Mucosa of gallbladder (tissue), 1 donor: ENCODE data around the gene DCUN1D1. TPM values are rescaled to one million over a fixed set of nuclear protein-coding genes. Genes with fewer than 3 reads are reported as not detected.
A peak's percentile ranks its signal among the peaks of the same experiment; 100 is the strongest.
"Not testable (repeated sequence)": the region's sequence is repeated elsewhere in the genome, so short reads cannot be mapped to it uniquely, and the experiment has no call there.

Source experiments
- DNase-seq: peaks from one replicate; pipeline ENCODE4 v3.0.0-alpha.2; 2020; ENCODE audit warnings: low spot score
- total RNA-seq: library from RNA; stranded (reverse); gene quantifications from one replicate; pipeline ENCODE4 v1.2.1, GENCODE V29; 2021
- donor health status: DM: no; HTN: no; CAD: no.

DCUN1D1 gene
- 45.8 TPM for total RNA-seq

DNA sequence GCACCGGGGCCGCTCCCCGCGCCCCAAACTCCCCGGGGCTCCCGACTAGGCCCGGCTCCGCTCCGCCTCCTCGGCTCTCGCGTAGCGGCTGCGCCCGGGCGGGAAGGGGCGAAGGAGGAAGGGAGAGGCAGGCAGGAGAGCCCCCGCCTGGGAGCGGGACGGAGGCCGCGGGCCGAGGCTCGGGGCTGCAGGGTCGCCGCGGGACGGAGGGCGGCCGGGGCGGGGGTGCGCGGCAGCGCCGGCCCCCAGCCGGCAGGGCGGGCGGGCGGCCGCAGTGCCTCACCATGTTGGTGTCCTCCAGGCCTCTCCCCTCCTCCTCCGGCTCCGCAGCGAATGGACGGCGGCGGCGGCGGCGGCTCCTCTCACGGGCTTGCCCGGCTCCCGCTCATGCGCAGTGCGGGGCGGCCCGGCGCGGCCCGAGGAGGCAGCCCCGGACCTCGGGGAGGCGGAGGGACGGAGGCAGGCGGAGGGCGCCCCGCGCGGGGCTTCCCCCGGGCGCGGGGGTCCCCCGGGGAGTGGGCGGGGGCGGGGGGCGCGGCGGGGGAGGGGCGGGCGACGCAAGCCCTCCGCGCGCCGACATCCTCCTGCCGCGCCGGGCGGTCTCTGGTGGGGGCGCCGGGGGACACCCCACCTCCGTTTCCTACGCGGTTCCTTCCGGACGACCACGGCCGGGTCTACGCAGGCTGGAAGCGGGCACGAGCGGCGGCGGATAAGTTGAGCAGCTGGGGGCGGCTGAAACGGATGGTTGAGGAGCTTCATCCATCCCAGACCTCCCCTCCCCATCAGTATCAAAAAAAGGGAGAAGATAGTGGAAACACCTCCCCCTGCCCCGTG lies at the start of gene DCUN1D1:
TSS of gene DCUN1D1 (minus strand) at position 335 of the 834 bp plus-strand sequence. CDS start at position 286, 49 bp downstream.
- peak; percentile 87 for DNase-seq

DNA sequence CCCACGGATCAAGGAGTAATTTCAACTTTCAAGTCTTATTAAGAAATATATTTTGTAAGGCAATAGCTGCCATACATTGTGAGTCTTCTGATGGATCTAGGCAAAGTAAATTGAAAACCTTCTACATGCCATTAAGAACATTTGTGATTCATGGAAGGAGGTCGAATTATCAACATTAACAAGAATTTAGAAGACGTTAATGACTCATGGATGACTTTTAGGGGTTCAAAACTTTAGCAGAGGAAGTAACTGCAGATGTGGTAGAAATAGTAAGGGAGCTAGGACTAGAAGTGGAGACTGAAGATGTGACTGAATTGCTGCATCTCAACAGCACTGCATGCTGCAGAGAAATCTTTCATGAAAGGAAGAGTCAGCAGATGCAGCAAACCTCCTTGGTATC lies 48.1 kb upstream of the DCUN1D1 start:
- DNase-seq, result no peak

- DNase-seq, result no peak
These were observed 46.9 kb upstream of the DCUN1D1 start for GRCh38 chr3:183027276-183027675.

- DNase-seq, result no peak
These were observed 42.7 kb upstream of the DCUN1D1 start for GRCh38 chr3:183022936-183023516.

DNA sequence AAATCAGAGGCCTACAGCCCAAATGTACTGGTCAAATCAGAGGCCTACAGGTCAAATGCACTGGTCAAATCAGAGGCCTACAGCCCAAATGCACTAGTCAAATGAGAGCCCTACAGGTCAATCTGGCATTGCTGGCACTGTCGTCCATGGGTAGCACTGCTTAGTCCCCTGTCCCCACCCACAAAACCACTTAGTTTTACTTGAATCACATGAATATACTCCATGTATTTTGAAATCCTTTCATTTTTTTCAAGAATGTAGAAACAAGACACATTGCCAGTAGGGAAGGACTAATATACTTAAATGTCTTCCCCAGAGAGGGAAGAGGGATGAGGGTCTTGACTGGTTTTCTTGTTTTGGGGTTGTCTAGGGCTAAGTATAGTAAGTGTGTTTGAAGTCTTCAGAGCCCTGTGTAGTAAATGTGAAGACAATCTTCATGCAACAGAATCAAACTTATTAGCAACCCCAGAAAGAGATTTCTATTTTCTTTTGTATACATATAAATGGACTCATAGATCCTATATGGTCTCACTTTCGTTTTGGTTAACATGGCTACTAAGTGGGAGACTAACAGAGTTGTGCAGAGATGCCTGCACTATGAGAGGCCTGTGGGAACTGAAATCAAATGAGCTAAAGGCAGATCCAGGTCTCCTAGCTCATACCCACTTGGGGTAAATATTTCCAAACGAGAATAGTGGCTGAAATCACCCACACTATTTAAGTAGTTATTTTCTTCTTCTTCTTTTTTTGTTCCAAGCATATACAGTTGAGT lies 38.3 kb upstream of the DCUN1D1 start:
- no peak for DNase-seq

DNA sequence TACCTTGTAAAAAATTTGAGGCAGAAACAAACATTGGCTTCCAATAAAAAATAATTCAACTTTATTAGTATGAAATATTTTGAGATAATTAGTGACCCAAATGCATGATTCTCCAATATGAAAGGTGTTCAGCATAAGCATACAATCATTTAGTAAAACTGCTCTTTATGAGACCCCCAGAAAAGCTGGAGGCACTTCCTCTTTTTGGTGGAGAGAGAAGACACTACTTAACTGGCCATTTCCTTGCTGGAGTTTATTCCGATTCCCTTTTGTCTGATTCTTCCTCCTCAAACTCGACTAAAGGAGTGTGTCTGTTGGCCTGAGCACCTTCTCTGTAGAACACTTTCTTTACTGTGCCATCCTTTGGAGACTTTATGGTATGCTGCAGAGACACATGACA lies 34.8 kb upstream of the DCUN1D1 start:
- DNase-seq, result no peak

- no peak for DNase-seq
These were observed 33.5 kb upstream of the DCUN1D1 start for GRCh38 chr3:183013856-183014255.

GRCh38 chr3:183013074-183013473 lies 32.7 kb upstream of the DCUN1D1 start:
- no peak for DNase-seq

DNA sequence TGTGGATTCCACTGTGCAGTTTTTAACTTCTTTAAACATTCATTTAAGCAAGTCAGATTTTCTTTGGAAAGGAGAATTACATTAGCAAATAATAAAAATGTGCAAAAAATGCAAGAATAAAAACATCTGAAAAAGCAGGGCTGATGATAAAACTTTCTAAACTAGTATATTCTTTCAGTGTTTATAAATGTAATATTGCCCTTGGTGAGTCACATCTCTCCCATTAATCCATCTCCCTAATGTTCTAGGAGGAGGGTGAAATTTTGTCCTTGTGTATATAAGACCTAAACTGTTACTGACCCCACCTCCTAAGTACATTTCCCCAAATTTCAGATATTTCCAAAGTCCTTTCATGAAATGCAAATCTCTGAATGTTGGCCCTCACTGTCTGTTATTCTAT lies 28.5 kb upstream of the DCUN1D1 start:
- no peak for DNase-seq

DNA sequence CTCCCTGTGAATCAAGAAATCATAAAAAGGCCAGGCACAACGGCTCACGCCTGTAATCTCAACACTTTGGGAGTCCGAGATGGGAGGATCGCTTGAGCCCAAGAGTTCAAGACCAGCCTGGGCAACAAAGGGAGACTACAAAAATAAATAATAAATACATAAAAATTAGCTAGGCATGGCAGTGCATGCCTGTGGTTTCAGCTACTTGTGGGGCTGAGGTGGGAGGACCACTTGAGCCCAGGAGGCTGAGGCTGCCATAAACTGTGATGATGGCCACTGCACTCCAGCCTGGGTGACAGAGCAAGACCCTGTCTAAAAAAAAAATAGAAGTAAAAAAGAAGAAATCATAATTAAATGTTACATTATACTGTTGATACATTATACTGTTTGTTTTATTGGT lies 28.0 kb upstream of the DCUN1D1 start:
- no peak for DNase-seq

DNA sequence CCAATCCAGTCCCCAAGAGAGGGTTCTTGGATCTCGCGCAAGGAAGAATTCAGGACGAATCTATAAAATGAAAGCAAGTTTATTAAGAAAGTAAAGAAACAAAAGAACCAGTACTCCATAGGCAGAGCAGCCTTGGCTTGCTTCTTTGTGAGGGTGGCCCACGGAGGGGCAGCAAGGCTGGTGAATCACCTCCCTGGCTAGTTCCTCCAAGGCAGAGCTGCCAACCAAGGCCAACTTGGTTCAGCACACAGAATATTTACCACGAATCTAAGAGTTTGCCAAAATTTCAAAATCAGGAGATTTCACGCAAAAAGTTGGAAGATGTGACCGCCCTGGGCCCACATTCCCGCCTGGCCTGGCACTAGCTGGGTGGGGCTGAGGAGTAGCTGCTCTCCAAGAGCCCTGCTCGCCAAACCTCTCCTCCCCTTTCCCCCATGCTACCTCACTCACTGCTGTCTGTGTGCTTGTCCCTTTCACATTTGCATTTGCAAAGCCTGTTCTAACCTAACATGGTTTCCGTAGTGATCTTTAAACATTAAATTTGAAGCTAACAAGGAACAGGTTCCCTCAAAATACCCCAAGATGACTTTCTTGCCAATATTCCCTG lies 26.2 kb upstream of the DCUN1D1 start:
- DNase-seq, result no peak

- no peak for DNase-seq
These were observed 19.4 kb upstream of the DCUN1D1 start for GRCh38 chr3:182999767-183000166.

GRCh38 chr3:182993486-182994201 lies 13.3 kb upstream of the DCUN1D1 start:
- not testable (repeated sequence) for DNase-seq

- DNase-seq, result peak; percentile 48
These were observed 9.2 kb upstream of the DCUN1D1 start for GRCh38 chr3:182989566-182989965.

DNA sequence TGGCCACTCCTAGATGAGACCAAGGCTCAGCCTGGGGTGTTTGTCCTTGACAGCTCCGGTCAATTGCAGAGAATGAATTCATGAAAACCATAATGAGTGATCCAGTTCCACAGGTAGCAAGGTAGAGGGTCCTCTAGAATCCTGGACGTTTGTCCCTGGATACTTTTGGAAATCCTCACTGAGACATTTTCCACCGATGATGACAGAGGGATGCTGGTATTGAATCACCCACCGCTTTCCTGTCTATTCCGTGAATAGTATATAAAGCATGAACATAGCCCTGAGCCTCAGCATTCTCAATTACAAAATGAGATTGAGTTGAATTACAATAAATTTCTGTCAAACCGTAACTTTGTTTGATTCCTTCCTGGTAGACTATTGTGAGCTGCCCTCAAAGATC lies 5.7 kb upstream of the DCUN1D1 start:
- no peak for DNase-seq

DNA sequence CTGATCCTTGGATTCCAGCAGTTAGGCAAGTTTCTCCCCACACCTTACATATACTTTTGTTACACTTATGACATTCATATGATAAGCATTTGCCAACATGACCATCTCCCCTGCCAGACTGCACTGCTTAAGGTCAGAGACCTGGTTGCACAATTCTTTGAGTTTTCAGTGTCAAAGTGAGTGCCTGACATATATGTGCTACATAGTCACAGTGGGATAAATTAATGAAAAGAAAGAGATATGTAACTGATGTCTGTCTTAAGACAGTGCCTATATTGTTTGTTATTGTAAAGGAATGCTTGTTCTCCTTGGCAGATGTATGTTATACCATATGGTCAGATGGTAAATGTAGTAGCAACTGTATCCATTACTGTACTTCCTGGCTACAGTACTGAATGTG lies 3.5 kb upstream of the DCUN1D1 start:
- DNase-seq, result no peak

DNA sequence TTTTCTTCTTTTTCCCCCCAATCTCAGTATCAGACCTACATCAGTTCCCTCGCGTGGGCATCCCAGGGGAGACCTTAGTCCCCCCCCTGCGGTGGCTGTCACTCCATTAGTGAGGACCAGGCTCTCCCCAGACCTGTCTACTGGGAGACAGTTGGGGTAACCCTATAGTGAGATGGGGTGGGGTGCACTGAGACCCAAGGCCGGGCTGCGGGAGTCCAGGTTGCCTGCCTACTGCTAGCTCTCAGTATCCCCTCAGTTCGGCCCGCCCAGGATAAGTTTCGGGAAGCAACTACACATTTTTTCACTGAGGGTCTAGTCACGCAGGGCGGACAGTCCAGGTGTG lies 671 bp upstream of the DCUN1D1 start:
- no peak for DNase-seq

DNA sequence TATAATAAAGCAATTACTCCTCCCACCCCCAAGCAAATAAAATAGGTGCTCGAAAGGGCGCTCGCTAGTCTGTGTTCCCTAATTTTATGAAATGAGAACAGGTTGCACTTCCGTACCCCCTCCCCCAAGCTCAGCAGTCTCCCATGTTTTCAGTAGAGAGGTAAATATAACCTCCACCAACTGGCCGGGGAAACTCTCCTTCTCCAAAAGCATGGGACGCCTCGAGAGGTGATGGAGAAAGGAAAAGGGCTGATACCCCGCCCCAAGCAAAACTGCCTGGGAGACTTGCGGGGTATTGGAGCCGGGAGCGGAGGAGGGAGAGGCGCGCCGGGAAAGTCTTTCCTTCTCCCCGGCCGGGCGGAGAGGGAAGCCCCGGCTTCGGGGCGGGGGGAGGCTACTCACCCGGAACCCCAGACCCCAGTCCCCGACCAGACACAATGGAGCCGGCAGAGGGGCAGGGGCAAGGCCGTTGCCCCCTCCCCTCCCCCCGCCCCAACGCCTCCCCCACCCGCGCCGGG lies 605 bp downstream of the DCUN1D1 start:
- DNase-seq, result no peak

- no peak for DNase-seq
These were observed 1.1 kb downstream of the DCUN1D1 start for GRCh38 chr3:182979103-182979673.

DNA sequence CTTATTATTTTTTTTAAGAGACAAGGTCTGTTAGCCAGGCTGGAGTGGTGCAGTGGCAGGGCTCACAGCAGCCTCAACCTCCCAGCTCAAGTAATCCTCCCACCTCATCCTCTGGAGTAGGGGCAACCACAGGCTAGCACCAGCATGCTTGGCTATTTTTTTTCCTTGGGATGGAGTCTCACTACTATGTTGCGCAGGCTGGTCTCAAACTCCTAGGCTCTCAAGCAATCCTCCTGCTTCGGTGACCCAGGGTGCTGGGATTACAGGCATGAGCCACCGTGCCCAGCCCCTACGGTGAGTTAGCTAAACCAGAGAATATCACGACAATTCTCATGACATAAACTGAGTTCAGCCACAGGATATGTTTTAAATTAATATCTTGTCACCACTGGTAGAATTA lies 2.0 kb downstream of the DCUN1D1 start:
- no peak for DNase-seq

GRCh38 chr3:182973047-182973446 lies 7.3 kb downstream of the DCUN1D1 start:
- DNase-seq, result no peak
